SH-SY5Y (cell line): ENCODE measurements around the gene SAMD1.

Experiments
- GATA2 ChIP-seq: IDR thresholded peaks from 2 replicates; pipeline ENCODE4 v1.6.1; 2011; ENCODE audit warnings: mild to moderate bottlenecking, low read depth, low read length
- GATA3 ChIP-seq: IDR thresholded peaks from 2 replicates; pipeline ENCODE4 v1.6.1; 2011; ENCODE audit warnings: low read depth, mild to moderate bottlenecking, low read length, moderate library complexity

SAMD1 gene

GRCh38 chr19:14088634-14089411 lies 1.7 kb downstream of the SAMD1 start:
- TF ChIP-seq GATA2 (no peak), GATA3 (no peak)

- TF ChIP-seq GATA2 (no peak), GATA3 (no peak)
Measured at GRCh38 chr19:14086098-14086497, 4.5 kb downstream of the SAMD1 start.

GRCh38 chr19:14085309-14085995 lies 5.1 kb downstream of the SAMD1 start, which contains the start of gene C19orf67:
Gene C19orf67 (minus strand): TSS chr19:14085783. CDS start chr19:14085627, 156 bp downstream.
- no peak for TF ChIP-seq GATA2
- TF ChIP-seq GATA3 = no peak

GRCh38 chr19:14082675-14082960 lies 7.9 kb downstream of the SAMD1 start:
- TF ChIP-seq GATA3 (no peak), GATA2 (no peak)

GRCh38 chr19:14081797-14082674 lies 8.5 kb downstream of the SAMD1 start:
- TF ChIP-seq GATA3 = no peak
- TF ChIP-seq GATA2 = no peak

- TF ChIP-seq GATA2 (no peak), GATA3 (no peak)
Measured at GRCh38 chr19:14080887-14081796, 9.4 kb downstream of the SAMD1 start.

- no peak for TF ChIP-seq GATA3
- TF ChIP-seq GATA2 = no peak
Measured at GRCh38 chr19:14078411-14078810, 12.1 kb downstream of the SAMD1 start.

- TF ChIP-seq GATA2 = no peak
- TF ChIP-seq GATA3 = no peak
Measured at GRCh38 chr19:14073925-14074838, 16.4 kb downstream of the SAMD1 start.

- no peak for TF ChIP-seq GATA2
- no peak for TF ChIP-seq GATA3
Measured at GRCh38 chr19:14073261-14073924, 17.2 kb downstream of the SAMD1 start.

- TF ChIP-seq GATA2 = no peak
- TF ChIP-seq GATA3 = no peak
Measured at GRCh38 chr19:14072535-14073260, 17.9 kb downstream of the SAMD1 start, which contains the start of gene MISP3. Gene MISP3 (plus strand): TSS chr19:14072786. CDS start chr19:14073310, 524 bp downstream.
